Measurements from ENCODE around the gene CATSPERD.

Gene CATSPERD

GRCh38 chr19:5787409-5788182, 67.2 kb downstream of the CATSPERD start:
- H3K4me3 ChIP-seq: no peak overlapping the region
- no peaks in the 10 kb centered on the region for H3K27me3 ChIP-seq (ENCODE audit: low read depth)
- peaks cover 8% of the 10 kb centered on the region; the same call in 1 of the 2 replicates for H3K4me1 ChIP-seq
- DNase-seq (ENCODE audit: low spot score in 2 of 2): no peak
- peaks cover 61% of the 10 kb centered on the region for H3K36me3 ChIP-seq (replicated peaks)
- in situ Hi-C loops (cut with MboI; ENCODE audit: low sequenced_read_pairs): no loop called here
- H3K9me3 ChIP-seq: no peaks in the 10 kb centered on the region

- Histone ChIP-seq H3K27me3 (ENCODE audit: low read depth) (no peaks in the 10 kb centered on the region), H3K4me3 (no peak overlapping the region), H3K9me3 (no peaks in the 10 kb centered on the region), H3K4me1 (peaks cover 8% of the 10 kb centered on the region; the same call in 1 of the 2 replicates), H3K36me3 (replicated peaks) (peaks cover 61% of the 10 kb centered on the region)
- in situ Hi-C loops (cut with MboI; ENCODE audit: low sequenced_read_pairs): no loop called here
- DNase-seq (ENCODE audit: low spot score in 2 of 2): no peak
Measured at GRCh38 chr19:5788422-5788821, 68.0 kb downstream of the CATSPERD start.

- H3K4me1 ChIP-seq: peaks cover 8% of the 10 kb centered on the region; the same call in 1 of the 2 replicates
- H3K36me3 ChIP-seq (replicated peaks): peaks cover 56% of the 10 kb centered on the region
- in situ Hi-C loops (cut with MboI; ENCODE audit: low sequenced_read_pairs): no loop called here
- H3K9me3 ChIP-seq: no peaks in the 10 kb centered on the region
- H3K27me3 ChIP-seq (ENCODE audit: low read depth): no peaks in the 10 kb centered on the region
- H3K4me3 ChIP-seq: no peak overlapping the region
- no peak for DNase-seq (ENCODE audit: low spot score in 2 of 2)
Measured at GRCh38 chr19:5789351-5789761, 68.9 kb downstream of the CATSPERD start.

GRCh38 chr19:5789886-5790558, 69.6 kb downstream of the CATSPERD start:
- in situ Hi-C loops (cut with MboI; ENCODE audit: low sequenced_read_pairs): no loop called here
- no peaks in the 10 kb centered on the region for H3K27me3 ChIP-seq (ENCODE audit: low read depth)
- DNase-seq (ENCODE audit: low spot score in 2 of 2): no peak

GRCh38 chr19:5790559-5791520, 70.4 kb downstream of the CATSPERD start, which contains the start of gene DUS3L:
Gene DUS3L, minus strand, starts transcription at chr19:5791163. Its CDS starts 22 bp downstream, at chr19:5791141.
- DNase-seq (ENCODE audit: low spot score in 2 of 2): peak; percentile 96 to 98
- peaks cover 8% of the 10 kb centered on the region; the same call in 1 of the 2 replicates for H3K4me1 ChIP-seq
- H3K9me3 ChIP-seq: no peaks in the 10 kb centered on the region
- H3K36me3 ChIP-seq (replicated peaks): peaks cover 42% of the 10 kb centered on the region
- H3K27me3 ChIP-seq (ENCODE audit: low read depth): no peaks in the 10 kb centered on the region
- H3K4me3 ChIP-seq: peak within 1 kb of the TSS; percentile 73
- in situ Hi-C loops (cut with MboI; ENCODE audit: low sequenced_read_pairs): no loop called here

More at GRCh38 chr19:5789886-5790558, 69.6 kb downstream of the CATSPERD start:
- Histone ChIP-seq H3K36me3 (replicated peaks) (peaks cover 50% of the 10 kb centered on the region), H3K4me3 (peak overlapping the region; percentile 73), H3K4me1 (peaks cover 8% of the 10 kb centered on the region; the same call in 1 of the 2 replicates), H3K9me3 (no peaks in the 10 kb centered on the region)

- Histone ChIP-seq H3K4me3 (no peak overlapping the region), H3K9me3 (no peaks in the 10 kb centered on the region), H3K4me1 (peaks cover 8% of the 10 kb centered on the region; the same call in 1 of the 2 replicates), H3K36me3 (replicated peaks) (peaks cover 30% of the 10 kb centered on the region), H3K27me3 (ENCODE audit: low read depth) (no peaks in the 10 kb centered on the region)
- no peak for DNase-seq (ENCODE audit: low spot score in 2 of 2)
- in situ Hi-C loops (cut with MboI; ENCODE audit: low sequenced_read_pairs): no loop called here
Measured at GRCh38 chr19:5792224-5792623, 71.8 kb downstream of the CATSPERD start.

- Histone ChIP-seq H3K4me3 (no peak overlapping the region), H3K9me3 (no peaks in the 10 kb centered on the region), H3K36me3 (replicated peaks) (peaks cover 21% of the 10 kb centered on the region), H3K27me3 (ENCODE audit: low read depth) (no peaks in the 10 kb centered on the region), H3K4me1 (peaks cover 8% of the 10 kb centered on the region; the same call in 1 of the 2 replicates)
- in situ Hi-C loops (cut with MboI; ENCODE audit: low sequenced_read_pairs): no loop called here
- no peak for DNase-seq (ENCODE audit: low spot score in 2 of 2)
Measured at GRCh38 chr19:5793188-5793587, 72.8 kb downstream of the CATSPERD start.

GRCh38 chr19:5795382-5795919, 75.0 kb downstream of the CATSPERD start:
- H3K9me3 ChIP-seq: no peaks in the 10 kb centered on the region
- H3K4me3 ChIP-seq: no peak overlapping the region
- H3K36me3 ChIP-seq (replicated peaks): no peaks in the 10 kb centered on the region
- in situ Hi-C loops (cut with MboI; ENCODE audit: low sequenced_read_pairs): no loop called here
- no peak for DNase-seq (ENCODE audit: low spot score in 2 of 2)
- H3K4me1 ChIP-seq: peaks cover 3% of the 10 kb centered on the region; the same call in 1 of the 2 replicates
- H3K27me3 ChIP-seq (ENCODE audit: low read depth): no peaks in the 10 kb centered on the region

- in situ Hi-C loops (cut with MboI; ENCODE audit: low sequenced_read_pairs): no loop called here
- Histone ChIP-seq H3K4me1 (no peaks in the 10 kb centered on the region), H3K36me3 (replicated peaks) (no peaks in the 10 kb centered on the region), H3K9me3 (no peaks in the 10 kb centered on the region), H3K27me3 (ENCODE audit: low read depth) (no peaks in the 10 kb centered on the region), H3K4me3 (no peak overlapping the region)
- no peak for DNase-seq (ENCODE audit: low spot score in 2 of 2)
Measured at GRCh38 chr19:5798244-5798643, 77.8 kb downstream of the CATSPERD start.

GRCh38 chr19:5799247-5800241, 79.1 kb downstream of the CATSPERD start:
- no peaks in the 10 kb centered on the region for H3K36me3 ChIP-seq (replicated peaks)
- peaks cover 9% of the 10 kb centered on the region for H3K4me1 ChIP-seq
- H3K9me3 ChIP-seq: no peaks in the 10 kb centered on the region
- no peak overlapping the region for H3K4me3 ChIP-seq
- DNase-seq (ENCODE audit: low spot score in 2 of 2): no peak
- in situ Hi-C loops (cut with MboI; ENCODE audit: low sequenced_read_pairs): loop anchor here (5.0 kb wide), 1 partner anchor 223 kb away; no protein-coding TSS in a partner anchor
- no peaks in the 10 kb centered on the region for H3K27me3 ChIP-seq (ENCODE audit: low read depth)

- Histone ChIP-seq H3K4me1 (peaks cover 11% of the 10 kb centered on the region), H3K4me3 (no peak overlapping the region), H3K27me3 (ENCODE audit: low read depth) (no peaks in the 10 kb centered on the region), H3K9me3 (no peaks in the 10 kb centered on the region), H3K36me3 (replicated peaks) (no peaks in the 10 kb centered on the region)
- no peak for DNase-seq (ENCODE audit: low spot score in 2 of 2)
- in situ Hi-C loops (cut with MboI; ENCODE audit: low sequenced_read_pairs): loop anchor here (5.0 kb wide), 1 partner anchor 222 kb away; no protein-coding TSS in a partner anchor
Measured at GRCh38 chr19:5800361-5801270, 80.2 kb downstream of the CATSPERD start.
